ENCODE measurements around the gene PTPRD.

The PTPRD gene

DNA sequence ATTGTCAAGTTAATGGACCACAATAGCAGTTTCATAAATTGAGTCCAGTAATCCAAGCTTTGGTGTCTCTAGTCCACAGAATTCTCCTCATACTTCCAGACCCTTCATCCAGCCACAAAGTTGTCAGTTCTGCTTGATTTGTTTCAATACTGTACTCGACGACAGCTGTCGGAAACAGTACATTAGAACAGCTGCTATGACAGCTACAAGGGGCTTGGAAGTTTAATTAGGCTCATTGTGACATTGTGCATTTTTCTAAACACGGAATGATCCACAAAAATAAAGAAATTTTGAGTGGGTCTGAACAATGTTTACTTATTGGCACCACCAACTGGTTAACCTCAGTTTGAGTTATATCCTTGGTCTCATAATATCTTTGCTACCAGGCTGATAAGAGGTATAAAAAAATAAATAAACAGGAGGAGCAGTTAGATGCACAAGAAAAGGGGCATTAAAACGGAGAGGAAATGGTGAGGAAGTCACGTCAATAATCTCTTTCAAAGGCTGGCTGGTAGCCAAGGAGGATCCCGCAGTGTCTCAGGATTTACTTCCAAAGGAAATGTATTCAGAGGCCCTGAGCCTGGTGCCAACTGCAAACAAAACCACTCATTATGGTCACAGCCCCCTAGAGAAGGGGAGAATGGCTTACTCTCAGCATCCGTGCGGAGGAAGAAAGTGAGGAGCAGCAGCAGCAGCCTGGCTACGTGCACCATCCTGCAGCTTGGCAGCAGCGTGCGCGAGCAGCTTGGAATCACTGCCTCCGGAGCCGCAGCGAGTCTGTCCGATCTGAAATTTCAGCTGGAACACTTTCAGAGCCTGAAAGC, 1879.5 kb downstream of the PTPRD start:
- DNase-seq = no peak

DNA sequence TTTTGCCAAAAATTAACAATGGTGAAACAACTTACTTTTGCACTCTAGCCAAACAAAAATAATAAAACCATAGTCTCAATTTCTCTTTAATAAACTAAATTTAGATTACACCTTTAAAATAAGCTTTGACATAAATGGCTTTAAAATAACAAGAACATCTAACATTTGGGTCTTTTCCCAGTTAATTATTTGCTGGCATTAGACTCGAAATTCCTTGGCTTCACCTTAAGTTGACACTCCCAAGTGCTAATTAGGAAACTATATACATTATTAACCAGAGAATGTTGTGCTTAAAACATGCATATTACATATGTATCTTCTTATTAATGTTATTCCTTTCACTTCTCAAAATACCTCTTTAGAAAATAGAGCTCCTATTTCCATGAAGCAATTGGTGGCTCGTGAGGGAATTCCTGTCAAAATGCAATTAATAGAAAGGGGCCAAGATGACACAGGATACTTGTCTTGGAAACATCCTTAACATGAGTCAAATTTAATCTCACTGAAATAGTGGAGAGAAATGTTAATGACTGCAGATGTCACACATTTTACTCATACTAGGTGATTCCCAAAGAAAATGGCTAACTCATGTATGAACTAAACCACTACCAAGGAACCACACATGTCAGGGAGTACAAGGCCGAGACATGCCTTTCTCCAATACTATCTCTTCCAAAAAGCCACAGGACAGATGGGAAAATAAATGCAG, 1880.3 kb downstream of the PTPRD start:
- no peak for DNase-seq

DNA sequence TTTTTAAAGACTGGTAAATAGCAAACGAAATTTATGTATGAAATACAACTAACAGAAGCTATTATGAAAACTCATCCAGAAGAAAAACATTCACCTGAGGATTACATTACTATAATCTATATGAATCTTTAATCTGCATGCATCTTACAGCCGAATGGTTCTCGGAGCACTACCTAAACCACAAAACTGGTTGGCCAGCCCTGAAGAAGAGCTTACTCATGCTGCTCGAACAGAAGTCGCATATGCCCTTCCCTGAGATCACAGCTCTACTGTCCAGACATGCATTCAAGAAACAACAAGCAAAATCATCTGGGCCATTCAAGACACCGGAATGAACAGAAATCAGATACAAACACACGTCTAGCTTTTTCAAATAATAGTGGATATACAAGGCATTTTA, 1882.2 kb downstream of the PTPRD start:
- DNase-seq = no peak

DNA sequence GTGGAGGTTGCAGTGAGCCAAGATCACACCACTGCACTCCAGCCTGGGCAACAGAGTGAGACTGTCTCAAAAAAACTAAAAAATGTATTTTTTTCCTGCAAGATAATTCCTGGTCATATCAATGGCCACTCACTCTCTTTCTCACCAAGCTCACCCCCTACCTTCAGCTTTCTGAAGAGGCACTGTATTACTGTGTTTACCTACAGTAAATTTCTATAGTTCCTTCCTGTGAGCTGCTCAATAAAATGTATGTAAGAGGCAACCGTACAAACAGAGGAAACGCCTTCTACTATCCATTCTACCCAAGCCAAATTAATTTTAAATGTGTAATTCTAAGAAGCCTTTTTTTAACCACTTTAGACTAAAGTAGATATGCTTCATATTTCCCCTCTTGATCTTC, 1883.9 kb downstream of the PTPRD start:
- no peak for DNase-seq

GRCh38 chr9:8727191-8727590, 1885.6 kb downstream of the PTPRD start:
- DNase-seq = no peak

GRCh38 chr9:8726692-8727091, 1886.1 kb downstream of the PTPRD start:
- DNase-seq = no peak

GRCh38 chr9:8725635-8726034, 1887.2 kb downstream of the PTPRD start:
- DNase-seq = no peak

- DNase-seq = no peak
These were observed 1888.4 kb downstream of the PTPRD start for GRCh38 chr9:8724284-8725018.

- DNase-seq = no peak
These were observed 1889.6 kb downstream of the PTPRD start for GRCh38 chr9:8723195-8723594.

- DNase-seq = no peak
These were observed 1892.8 kb downstream of the PTPRD start for GRCh38 chr9:8719833-8720486.

- no peak for DNase-seq
These were observed 1894.6 kb downstream of the PTPRD start for GRCh38 chr9:8718121-8718725.

GRCh38 chr9:8717146-8717545, 1895.7 kb downstream of the PTPRD start:
- DNase-seq = no peak

- no peak for DNase-seq
These were observed 1897.0 kb downstream of the PTPRD start for GRCh38 chr9:8715788-8716187.

GRCh38 chr9:8713811-8714165, 1899.0 kb downstream of the PTPRD start:
- DNase-seq = no peak

DNA sequence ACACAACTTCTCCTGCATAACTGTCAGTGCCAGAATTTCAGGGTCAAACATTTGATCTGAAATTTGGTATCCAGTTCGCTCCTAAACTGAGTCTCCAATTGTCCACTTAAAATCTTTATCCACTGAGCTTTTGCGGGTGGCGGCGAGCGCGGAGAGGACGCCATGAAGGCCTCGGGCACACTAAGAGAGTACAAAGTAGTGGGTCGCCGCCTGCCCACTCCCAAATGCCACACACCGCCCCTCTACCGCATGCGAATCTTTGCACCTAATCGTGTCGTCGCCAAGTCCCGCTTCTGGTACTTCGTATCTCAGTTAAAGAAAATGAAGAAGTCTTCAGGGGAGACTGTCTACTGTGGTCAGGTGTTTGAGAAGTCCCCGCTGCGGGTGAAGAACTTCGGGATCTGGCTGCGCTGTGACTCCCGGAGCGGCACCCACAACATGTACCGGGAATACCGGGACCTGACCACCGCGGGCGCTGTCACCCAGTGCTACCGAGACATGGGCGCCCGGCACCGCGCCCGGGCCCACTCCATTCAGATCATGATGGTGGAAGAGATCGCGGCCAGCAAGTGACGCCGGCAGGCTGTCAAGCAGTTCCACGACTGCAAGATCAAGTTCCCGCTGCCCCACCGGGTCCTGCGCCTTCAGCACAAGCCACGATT, 1899.5 kb downstream of the PTPRD start:
- no peak for DNase-seq

GRCh38 chr9:8709731-8710130, 1903.1 kb downstream of the PTPRD start:
- no peak for DNase-seq

GRCh38 chr9:8708728-8709127, 1904.1 kb downstream of the PTPRD start:
- DNase-seq = no peak

DNA sequence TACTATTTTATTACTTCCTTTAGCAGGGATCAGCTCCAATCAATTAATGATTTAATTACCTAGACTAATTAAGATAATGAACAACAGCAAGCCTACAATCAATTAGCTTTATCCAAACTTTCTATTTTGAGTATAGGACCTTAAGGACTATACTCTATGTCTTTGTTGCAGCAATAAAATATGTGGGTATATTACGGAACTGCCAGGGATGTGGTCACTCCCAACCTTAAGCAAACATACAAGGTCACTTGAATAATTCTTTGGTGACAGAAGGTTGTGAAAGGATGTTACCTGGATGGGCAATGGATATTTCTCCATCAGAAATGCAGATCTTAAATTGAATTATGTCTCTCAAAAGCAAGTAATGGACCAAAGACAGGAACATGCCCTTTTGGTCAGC, 1905.8 kb downstream of the PTPRD start:
- no peak for DNase-seq

GRCh38 chr9:8706531-8706930, 1906.3 kb downstream of the PTPRD start:
- no peak for DNase-seq

DNA sequence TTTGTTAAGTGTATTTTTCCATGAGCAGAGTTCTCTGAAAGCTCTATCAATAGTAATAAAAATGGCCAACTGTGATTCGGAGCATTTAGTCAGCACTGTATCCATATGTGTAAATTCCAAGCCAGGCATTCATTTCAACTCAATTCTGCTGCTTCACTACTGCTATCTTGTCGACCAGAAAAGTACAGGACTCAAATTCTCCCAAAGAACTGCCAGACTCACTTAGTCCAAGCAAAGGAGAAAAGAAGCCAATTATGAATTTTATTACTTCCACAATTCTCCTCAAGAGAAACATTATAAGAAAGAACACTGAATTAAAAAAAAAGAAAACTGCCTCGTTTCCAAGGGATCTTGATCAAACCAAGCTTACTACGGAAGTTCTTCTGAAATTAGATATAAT, 1906.9 kb downstream of the PTPRD start:
- no peak for DNase-seq

- no peak for DNase-seq
These were observed 1908.9 kb downstream of the PTPRD start for GRCh38 chr9:8703904-8704303.

DNA sequence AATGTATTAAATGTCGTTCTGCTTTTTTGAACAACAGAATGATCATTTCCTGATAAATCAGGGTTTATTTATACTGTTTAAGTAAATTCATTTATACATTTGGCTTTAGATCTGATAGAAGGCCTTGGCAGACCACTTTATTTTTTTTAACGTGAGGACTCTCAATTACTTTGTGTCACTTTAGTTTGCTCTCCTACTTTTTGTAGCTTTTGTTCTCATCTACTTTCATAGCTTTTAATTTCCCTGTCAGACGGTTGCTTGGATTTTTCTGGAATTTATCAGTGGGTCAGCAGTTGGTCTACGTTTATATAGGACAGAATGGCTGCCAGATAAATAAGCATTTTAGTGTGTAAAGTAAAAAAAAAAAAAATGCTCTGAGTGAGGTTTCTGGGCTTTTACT, 1910.9 kb downstream of the PTPRD start:
- DNase-seq = no peak
